Pancreas (tissue), 10 donors: ENCODE results near the gene TMEM255B. TPM values are rescaled to one million over a fixed set of nuclear protein-coding genes. Genes with fewer than 3 reads are reported as not detected.

Source experiments
- ATAC-seq, 4 donors: fragments of 200-7000 bp; cut with Tn5 transposase; one replicate each; pipeline versions ENCODE4 v1.8.0 to v1.9.1; 2020; ENCODE audit warnings: mild to moderate bottlenecking in 4 of 4, moderate library complexity in 4 of 4
- DNase-seq, 6 donors: peaks; one replicate each; pipeline ENCODE4 v3.0.0-alpha.2; 2020
- FAIRE-seq: peaks from 2 replicates; lab custom pipeline; 2012; peaks lifted over from hg19 to GRCh38; lab: Jason Lieb, UNC
- H3K27ac ChIP-seq, 4 donors: fragments of 200-600 bp; sonication (generic); 1 replicate in 3 of 4; 2 replicates in 1 of 4; pipeline versions ENCODE4 v1.5.0 to v1.8.0; 2020
- H3K27me3 ChIP-seq, 4 donors: fragments of 200-600 bp; one replicate each; pipeline ENCODE4 v1.8.0; 2021
- H3K36me3 ChIP-seq, 3 donors: fragments of 200-600 bp; sonication (generic) in 1 of 3; one replicate each; pipeline versions ENCODE4 v1.5.0 to v1.8.0; 2020 to 2021
- H3K4me1 ChIP-seq, 3 donors: fragments of 200-600 bp; one replicate each; pipeline ENCODE4 v1.8.0; 2021
- H3K4me3 ChIP-seq, 4 donors: fragments of 200-600 bp; sonication (generic) in 2 of 4; one replicate each; pipeline versions ENCODE4 v1.5.0 to v1.8.0; 2020 to 2021
- H3K9me3 ChIP-seq, 4 donors: fragments of 200-600 bp; one replicate each; pipeline ENCODE4 v1.8.0; 2021
- CTCF ChIP-seq, 4 donors: fragments of 200-600 bp; sonication (generic) in 3 of 4; IDR thresholded peaks; one replicate each; pipeline versions ENCODE4 v1.5.0 to v1.8.0; 2021; ENCODE audit warnings: antibody characterized with exemption in 4 of 4
- WGBS, 2 donors: extraction: QIAGEN DNeasy Blood & Tissue Kit; methylation state at CpG; one replicate each; pipeline ENCODE4 v1.1.7; 2013; 5-methylcytosine and 5-hydroxymethylcytosine counted together
- intact Hi-C, 3 donors: fragments of 100-400 bp; cut with DNase I; formaldehyde crosslinking; loops; one replicate each; pipeline versions ENCODE4 v1.11.1 to v1.14.2; 2022
- polyA plus RNA-seq, 2 donors: library from polyadenylated mRNA; stranded (reverse); fragments of 200-250 nt; gene quantifications; one replicate each; pipeline ENCODE4 v1.2.3, GENCODE V29; 2013
- total RNA-seq, 6 donors: library from RNA; stranded (reverse); fragmentation: NEBNext Ultra II Directional in 4 of 6; extraction: Animal tissue kit (Norgen Biotek cat#: 25700) in 4 of 6; gene quantifications; one replicate each; pipeline versions ENCODE4 v1.2.1 to v1.2.4, GENCODE V29; 2021 to 2023
- donor health status: healthy with polysubstance abuse.
- donor health status: DM: no; HTN: no; CAD: no; lungs with moderate emphysema.
- donor health status: DM: no; HTN: no; CAD: no.
- donor health status: control.
- donor health status: control.
- donor health status: Bipolar disorder and iron deficiency.
- donor health status: DM: yes; HTN: yes; CAD: no.
- donor health status: DM: no; HTN: no; CAD: no.
- donor health status: DM: no; HTN: no; CAD: no.
- donor health status: DM: yes; HTN: yes; CAD: no.

The TMEM255B gene
- total and polyA plus RNA-seq, 8 donors = 1.8 to 17.9 (median 4.4) TPM

GRCh38 chr13:113855012-113855921, 96.2 kb downstream of the TMEM255B start:
- H3K27me3 ChIP-seq = no peaks in the 10 kb centered on the region
- no peak overlapping the region for H3K27ac ChIP-seq
- 83% methylated on average over 33 of the region's 33 CpGs for WGBS, 2 donors
- intact Hi-C loops = no loop called here
- H3K36me3 ChIP-seq = no peaks in the 10 kb centered on the region
- DNase-seq (peak in 5 of 6 donors; percentile 6 to 52 (median 18)), FAIRE-seq (no peak), ATAC-seq (no peak)
- H3K9me3 ChIP-seq = no peaks in the 10 kb centered on the region
- TF ChIP-seq CTCF (IDR thresholded peaks at IDR 0.05) = no peak
- peaks cover 21 to 27% (median 24%) of the 10 kb centered on the region in 3 donors for H3K4me1 ChIP-seq
- no peak overlapping the region for H3K4me3 ChIP-seq

- Histone ChIP-seq H3K4me3 (no peak overlapping the region), H3K9me3 (no peaks in the 10 kb centered on the region), H3K27ac (no peak overlapping the region), H3K4me1 (peaks cover 21 to 34% (median 29%) of the 10 kb centered on the region in 3 donors), H3K27me3 (no peaks in the 10 kb centered on the region), H3K36me3 (no peaks in the 10 kb centered on the region)
- ATAC-seq (no peak), DNase-seq (peak in 3 of 6 donors; percentile 7 to 14 (median 12)), FAIRE-seq (no peak)
- intact Hi-C loops = no loop called here
- no peak for TF ChIP-seq CTCF (IDR thresholded peaks at IDR 0.05)
- WGBS, 2 donors = 90 to 91% methylated on average over 25 of the region's 25 CpGs
Observed at GRCh38 chr13:113855931-113856715, 97.1 kb downstream of the TMEM255B start.

- WGBS, 2 donors = 49 to 53% methylated on average over 9 of the region's 9 CpGs
- no peak for TF ChIP-seq CTCF (IDR thresholded peaks at IDR 0.05)
- Histone ChIP-seq H3K9me3 (no peaks in the 10 kb centered on the region), H3K27ac (no peak overlapping the region), H3K4me1 (peaks cover 21 to 34% (median 33%) of the 10 kb centered on the region in 3 donors), H3K4me3 (no peak overlapping the region), H3K27me3 (no peaks in the 10 kb centered on the region), H3K36me3 (no peaks in the 10 kb centered on the region)
- peak in 4 of 6 donors; percentile 12 to 53 (median 31) for DNase-seq
- intact Hi-C loops = no loop called here
- no peak for FAIRE-seq
- ATAC-seq = peak in 3 of 4 donors; percentile 5 to 23 (median 13)
Observed at GRCh38 chr13:113856716-113857065, 97.7 kb downstream of the TMEM255B start.

DNA sequence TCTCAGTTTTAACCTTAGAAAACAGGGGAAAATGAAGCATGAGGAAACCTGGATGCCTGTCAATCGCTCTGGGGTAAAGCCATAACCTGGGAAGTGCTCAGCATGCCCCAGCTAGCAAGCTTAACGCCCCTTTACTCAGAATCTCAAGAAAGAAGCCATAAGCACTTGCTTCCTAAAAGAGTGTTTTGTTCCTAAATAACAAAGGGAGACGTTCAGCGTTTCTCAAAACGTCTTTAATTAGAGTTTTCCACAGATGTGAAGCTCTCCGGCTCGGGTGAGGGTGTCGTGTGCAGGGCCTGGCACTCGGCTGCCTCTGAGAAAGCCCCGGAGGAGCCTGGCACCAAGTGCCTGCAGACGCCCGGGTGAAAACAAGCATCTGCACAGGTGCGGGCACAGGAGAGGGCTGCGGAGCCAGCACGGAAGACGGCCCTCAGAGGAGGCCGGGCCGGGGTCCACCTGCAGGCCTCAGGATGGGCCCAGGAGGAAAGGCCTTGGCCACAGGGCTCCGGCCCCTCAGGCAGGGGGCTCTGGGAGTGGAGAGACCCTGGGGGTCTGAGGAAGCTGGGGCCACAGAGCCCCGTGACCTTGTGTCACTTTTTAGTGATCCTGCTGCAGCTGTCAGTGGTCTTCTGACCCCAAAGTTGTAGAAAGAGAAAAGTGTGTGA, 98.6 kb downstream of the TMEM255B start:
- TF ChIP-seq CTCF (IDR thresholded peaks at IDR 0.05) = no peak
- Histone ChIP-seq H3K27ac (no peak overlapping the region), H3K4me3 (no peak overlapping the region), H3K36me3 (no peaks in the 10 kb centered on the region), H3K4me1 (peaks cover 21 to 33% (median 32%) of the 10 kb centered on the region in 3 donors), H3K27me3 (no peaks in the 10 kb centered on the region), H3K9me3 (no peaks in the 10 kb centered on the region)
- ATAC-seq (no peak), FAIRE-seq (no peak), DNase-seq (peak in 2 of 6 donors; percentile 6 to 18)
- intact Hi-C loops = no loop called here
- 83 to 85% methylated on average over 20 of the region's 20 CpGs for WGBS, 2 donors
